HG03108 (cell line): ENCODE data around the gene FUS.
A peak's percentile ranks its signal among the peaks of the same experiment; 100 is the strongest.

Source experiments
- ATAC-seq: cut with Tn5 transposase; IDR thresholded peaks from one replicate; pipeline ENCODE4 v1.9.1; 2021; ENCODE audit warnings: moderate library complexity; ENCODE audit not compliant: unreplicated experiment

FUS gene

GRCh38 chr16:31200821-31201568, 21.1 kb downstream of the FUS start:
- ATAC-seq: no peak

- ATAC-seq: peak; percentile 42
These were observed 21.9 kb downstream of the FUS start for GRCh38 chr16:31201582-31202413.

GRCh38 chr16:31202414-31203375, 22.8 kb downstream of the FUS start, which contains the start of gene PYCARD:
TSS of gene PYCARD (minus strand) at chr16:31202760. CDS start at chr16:31202690, 70 bp downstream.
- ATAC-seq: peak; percentile 27

- no peak for ATAC-seq
These were observed 25.1 kb downstream of the FUS start for GRCh38 chr16:31204871-31205666.

GRCh38 chr16:31206776-31207175, 26.8 kb downstream of the FUS start:
- no peak for ATAC-seq

- ATAC-seq: no peak
These were observed 33.4 kb downstream of the FUS start for GRCh38 chr16:31213342-31213741.

- no peak for ATAC-seq
These were observed 34.2 kb downstream of the FUS start, which contains the start of gene TRIM72 for GRCh38 chr16:31213877-31214707. TSS of gene TRIM72 (plus strand) at chr16:31214119. CDS start at chr16:31214739, 620 bp downstream.

GRCh38 chr16:31214708-31215286, 34.9 kb downstream of the FUS start:
- ATAC-seq: no peak

- ATAC-seq: no peak
These were observed 35.6 kb downstream of the FUS start for GRCh38 chr16:31215287-31216162.

GRCh38 chr16:31216422-31217135, 36.6 kb downstream of the FUS start, which contains the start of gene PYDC1:
TSS of gene PYDC1 (minus strand) at chr16:31217135. CDS start at chr16:31217028, 107 bp downstream.
- ATAC-seq: no peak

GRCh38 chr16:31217136-31217530, 37.2 kb downstream of the FUS start:
- no peak for ATAC-seq

GRCh38 chr16:31219154-31219741, 39.3 kb downstream of the FUS start:
- no peak for ATAC-seq

- ATAC-seq: no peak
These were observed 41.6 kb downstream of the FUS start for GRCh38 chr16:31221357-31222160.

- ATAC-seq: no peak
These were observed 43.1 kb downstream of the FUS start for GRCh38 chr16:31223044-31223443.

GRCh38 chr16:31224092-31224955, 44.4 kb downstream of the FUS start:
- ATAC-seq: no peak
